HEK293 (cell line): Measurements from ENCODE around the gene PPARD.
A peak's percentile ranks its signal among the peaks of the same experiment; 100 is the strongest.

Experiments used
- CTCF ChIA-PET: fragments of 350-600 bp; formaldehyde crosslinking; extraction: SDS; loops from one replicate; lab custom pipeline; 2021; ENCODE audit warnings: antibody characterized with exemption; lab: Yijun Ruan, JAX
- POLR2A ChIA-PET: fragments of 300-600 bp; formaldehyde crosslinking; extraction: SDS; loops from one replicate; lab custom pipeline; 2020; ENCODE audit warnings: antibody characterized with exemption, inconsistent platforms; lab: Yijun Ruan, JAX
- H3K27ac ChIP-seq: fragments of 200-500 bp; sonication (Bioruptor generic); 2 replicates; pipeline ENCODE4 v1.5.1; 2014; ENCODE audit warnings: low read depth, low read length, control low read depth, inconsistent platforms; ENCODE audit errors: extremely low read depth
- H3K36me3 ChIP-seq, 2 experiments: fragments of 200-500 bp in 1 of 2; sonication (Bioruptor generic) in 1 of 2; 1 replicate in 1 of 2; 2 replicates in 1 of 2; pipeline ENCODE4 v1.5.1; 2014 to 2017; ENCODE audit warnings: inconsistent platforms in 2 of 2, low read length in 2 of 2; ENCODE audit not compliant: control insufficient read depth in 2 of 2, insufficient read depth in 1 of 2
- H3K4me1 ChIP-seq: fragments of 200-500 bp; sonication (Bioruptor generic); 2 replicates; pipeline ENCODE4 v1.5.1; 2014; ENCODE audit warnings: mild to moderate bottlenecking, low read length, inconsistent platforms; ENCODE audit not compliant: control insufficient read depth, insufficient read depth
- H3K4me3 ChIP-seq: 2 replicates; pipeline ENCODE4 v1.5.1; 2011; ENCODE audit warnings: low read depth, mild to moderate bottlenecking, control low read depth, low read length, moderate library complexity
- H3K9me3 ChIP-seq: fragments of 200-500 bp; sonication (Bioruptor generic); 2 replicates; pipeline ENCODE4 v1.5.1; 2014; ENCODE audit warnings: low read depth, low read length, inconsistent platforms; ENCODE audit not compliant: control insufficient read depth, insufficient read depth
- KLF8 ChIP-seq: fragments of 450-650 bp; formaldehyde crosslinking; IDR thresholded peaks from 2 replicates; pipeline ENCODE4 v1.5.1; 2016; ENCODE audit warnings: missing biosample characterization, missing genetic modification characterization
- SP3 ChIP-seq: fragments of 450-650 bp; formaldehyde crosslinking; IDR thresholded peaks from 2 replicates; pipeline ENCODE4 v1.5.1; 2016; ENCODE audit warnings: missing biosample characterization, missing genetic modification characterization
- ZFHX2 ChIP-seq: fragments of 450-650 bp; formaldehyde crosslinking; conservative IDR thresholded peaks from 2 replicates; pipeline ENCODE4 v1.5.1; 2016; ENCODE audit warnings: missing biosample characterization, missing genetic modification characterization
- ZFP3 ChIP-seq: fragments of 450-650 bp; formaldehyde crosslinking; IDR thresholded peaks from 2 replicates; pipeline ENCODE4 v1.5.1; 2016; ENCODE audit warnings: low read depth, missing biosample characterization, missing genetic modification characterization
- ZIC2 ChIP-seq: fragments of 450-650 bp; formaldehyde crosslinking; IDR thresholded peaks from 2 replicates; pipeline ENCODE4 v1.5.1; 2016; ENCODE audit warnings: missing biosample characterization, missing genetic modification characterization
- ZNF114 ChIP-seq: fragments of 450-650 bp; formaldehyde crosslinking; IDR thresholded peaks from 2 replicates; pipeline ENCODE4 v1.5.0; 2017; ENCODE audit warnings: missing biosample characterization, missing genetic modification characterization
- ZNF132 ChIP-seq: fragments of 450-650 bp; formaldehyde crosslinking; IDR thresholded peaks from 2 replicates; pipeline ENCODE4 v1.5.1; 2017; ENCODE audit warnings: missing biosample characterization, missing genetic modification characterization, borderline replicate concordance
- ZNF248 ChIP-seq: fragments of 450-650 bp; formaldehyde crosslinking; IDR thresholded peaks from 2 replicates; pipeline ENCODE4 v1.5.1; 2017; ENCODE audit warnings: missing biosample characterization, missing genetic modification characterization
- ZNF311 ChIP-seq: fragments of 450-650 bp; formaldehyde crosslinking; IDR thresholded peaks from 2 replicates; pipeline ENCODE4 v1.5.1; 2017; ENCODE audit warnings: missing biosample characterization, missing genetic modification characterization, borderline replicate concordance
- ZNF48 ChIP-seq: fragments of 450-650 bp; formaldehyde crosslinking; IDR thresholded peaks from 2 replicates; pipeline ENCODE4 v1.5.1; 2016; ENCODE audit warnings: missing biosample characterization, missing genetic modification characterization
- ZNF530 ChIP-seq: fragments of 450-650 bp; formaldehyde crosslinking; IDR thresholded peaks from 2 replicates; pipeline ENCODE4 v1.5.1; 2016; ENCODE audit warnings: low read depth, missing biosample characterization, missing genetic modification characterization
- ZNF548 ChIP-seq: fragments of 450-650 bp; formaldehyde crosslinking; IDR thresholded peaks from 2 replicates; pipeline ENCODE4 v1.5.1; 2016; ENCODE audit warnings: missing biosample characterization, missing genetic modification characterization
- ZNF658 ChIP-seq: fragments of 450-650 bp; formaldehyde crosslinking; IDR thresholded peaks from 2 replicates; pipeline ENCODE4; 2016; ENCODE audit warnings: missing biosample characterization, missing genetic modification characterization
- ZNF768 ChIP-seq: fragments of 450-650 bp; formaldehyde crosslinking; IDR thresholded peaks from 2 replicates; pipeline ENCODE4 v1.5.1; 2018; ENCODE audit warnings: missing biosample characterization, mild to moderate bottlenecking, missing genetic modification characterization
- ZSCAN30 ChIP-seq: fragments of 450-650 bp; IDR thresholded peaks from 2 replicates; pipeline ENCODE4 v1.5.1; 2018; ENCODE audit warnings: missing biosample characterization, mild to moderate bottlenecking, missing genetic modification characterization, moderate library complexity
- TF ChIP-seq, protein P1 (sequence below): fragments of 450-650 bp; formaldehyde crosslinking; IDR thresholded peaks from 2 replicates; pipeline ENCODE4 v1.5.1; 2016; ENCODE audit warnings: missing biosample characterization, missing genetic modification characterization
- TF ChIP-seq, protein P2 (sequence below): fragments of 450-650 bp; formaldehyde crosslinking; IDR thresholded peaks from 2 replicates; pipeline ENCODE4 v1.5.1; 2017; ENCODE audit warnings: missing biosample characterization, mild to moderate bottlenecking, missing genetic modification characterization, moderate library complexity
- TF ChIP-seq, protein P3 (sequence below): fragments of 450-650 bp; formaldehyde crosslinking; IDR thresholded peaks from 2 replicates; pipeline ENCODE4 v1.5.1; 2016; ENCODE audit warnings: missing biosample characterization, missing genetic modification characterization
- TF ChIP-seq, protein P4 (sequence below): fragments of 450-650 bp; formaldehyde crosslinking; IDR thresholded peaks from 2 replicates; pipeline ENCODE4 v1.5.1; 2016; ENCODE audit warnings: missing biosample characterization, missing genetic modification characterization
- TF ChIP-seq, protein P5 (sequence below): fragments of 450-650 bp; formaldehyde crosslinking; IDR thresholded peaks from 2 replicates; pipeline ENCODE4 v1.5.1; 2016; ENCODE audit warnings: missing biosample characterization, missing genetic modification characterization

The PPARD gene

DNA sequence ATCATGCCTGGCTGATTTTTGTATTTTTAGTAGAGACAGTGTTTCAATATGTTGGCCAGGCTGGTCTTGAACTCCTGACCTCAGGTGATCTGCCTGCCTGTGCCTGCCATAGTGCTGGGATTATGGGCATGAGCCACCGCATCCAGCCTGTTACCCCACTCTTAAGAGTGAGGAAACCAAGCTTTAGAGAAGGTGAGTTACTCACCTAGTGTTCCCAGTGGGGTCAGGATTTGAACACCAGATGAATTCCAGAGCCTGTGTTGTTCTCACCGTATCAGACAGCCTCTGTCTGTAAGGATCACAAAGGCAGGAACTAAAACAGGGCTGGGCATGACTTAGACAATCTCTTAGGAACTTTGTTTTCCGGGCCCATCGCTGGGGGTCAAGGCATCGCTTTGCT, 100.3 kb downstream of the PPARD start (continued):
- no peak for TF ChIP-seq ZNF311 (tag by site-specific recombination)
- TF ChIP-seq ZNF530, result no peak

DNA sequence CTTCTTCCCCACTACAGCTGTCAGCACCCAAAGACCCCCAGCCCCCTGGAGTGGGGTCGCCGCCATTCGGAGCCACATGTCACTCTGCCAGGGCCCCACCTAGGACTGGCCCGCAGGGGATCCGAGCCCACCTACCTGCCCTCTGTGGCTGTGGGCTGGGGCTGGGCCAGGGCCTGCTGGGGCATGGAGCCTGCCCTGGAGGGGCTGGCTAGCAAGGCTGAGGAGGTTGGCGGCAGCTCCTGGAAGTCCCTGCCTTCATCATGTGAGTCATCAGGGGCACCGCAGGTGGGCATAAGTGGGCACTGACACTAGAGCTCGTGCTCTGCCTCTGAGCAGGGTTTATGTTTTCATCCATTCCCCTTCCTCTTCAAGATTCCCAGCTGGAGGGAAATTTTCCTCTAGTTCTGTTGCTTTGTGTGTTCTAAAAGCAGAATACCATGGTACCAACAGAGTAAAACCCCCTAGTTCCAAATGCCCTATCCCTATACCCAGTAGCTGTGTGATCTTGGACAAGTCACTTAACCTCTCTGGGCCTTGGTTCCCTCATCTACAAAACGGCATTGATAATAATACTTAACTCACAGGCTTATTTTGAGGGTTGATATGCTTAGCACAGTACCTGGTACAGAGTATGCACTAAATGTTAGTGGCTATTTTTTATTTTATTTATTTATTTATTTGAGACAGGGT, 101.1 kb downstream of the PPARD start:
- H3K9me3 ChIP-seq, result no peaks in the 10 kb centered on the region

DNA sequence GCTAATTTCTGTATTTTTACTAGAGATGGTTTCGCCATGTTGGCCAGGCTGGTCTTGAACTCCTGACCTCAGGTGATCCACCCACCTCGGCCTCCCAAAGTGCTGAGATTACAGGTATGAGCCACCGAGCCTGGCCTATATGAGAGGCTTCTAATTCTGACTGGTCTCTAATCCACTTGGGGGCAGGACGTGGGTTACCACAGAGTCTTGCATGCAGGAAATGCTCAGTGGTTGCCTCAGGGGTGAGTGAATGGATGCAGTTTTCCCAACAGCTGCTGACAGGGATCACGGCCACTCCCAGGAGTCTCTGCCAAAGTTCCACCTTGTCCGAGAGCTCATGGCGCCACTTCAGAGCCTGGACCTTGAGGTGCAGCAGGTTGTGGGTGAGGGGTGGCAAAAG, 103.3 kb downstream of the PPARD start:
- CTCF ChIA-PET, result interaction anchor here (0.6 to 10.3 kb wide), 4 partner anchors 12 to 292 kb away, joined by 3 to 149 read pairs (median 4); partner anchors contain the start of gene PPARD
- TF ChIP-seq, protein P1, sequence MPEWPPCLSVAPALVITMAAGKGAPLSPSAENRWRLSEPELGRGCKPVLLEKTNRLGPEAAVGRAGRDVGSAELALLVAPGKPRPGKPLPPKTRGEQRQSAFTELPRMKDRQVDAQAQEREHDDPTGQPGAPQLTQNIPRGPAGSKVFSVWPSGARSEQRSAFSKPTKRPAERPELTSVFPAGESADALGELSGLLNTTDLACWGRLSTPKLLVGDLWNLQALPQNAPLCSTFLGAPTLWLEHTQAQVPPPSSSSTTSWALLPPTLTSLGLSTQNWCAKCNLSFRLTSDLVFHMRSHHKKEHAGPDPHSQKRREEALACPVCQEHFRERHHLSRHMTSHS (tag by site-specific recombination), result no peak
- TF ChIP-seq SP3 (tag by site-specific recombination) (no peak), KLF8 (tag by site-specific recombination) (no peak), ZSCAN30 (tag by site-specific recombination) (no peak), ZNF658 (no peak), ZNF248 (no peak)
- TF ChIP-seq, protein P2, sequence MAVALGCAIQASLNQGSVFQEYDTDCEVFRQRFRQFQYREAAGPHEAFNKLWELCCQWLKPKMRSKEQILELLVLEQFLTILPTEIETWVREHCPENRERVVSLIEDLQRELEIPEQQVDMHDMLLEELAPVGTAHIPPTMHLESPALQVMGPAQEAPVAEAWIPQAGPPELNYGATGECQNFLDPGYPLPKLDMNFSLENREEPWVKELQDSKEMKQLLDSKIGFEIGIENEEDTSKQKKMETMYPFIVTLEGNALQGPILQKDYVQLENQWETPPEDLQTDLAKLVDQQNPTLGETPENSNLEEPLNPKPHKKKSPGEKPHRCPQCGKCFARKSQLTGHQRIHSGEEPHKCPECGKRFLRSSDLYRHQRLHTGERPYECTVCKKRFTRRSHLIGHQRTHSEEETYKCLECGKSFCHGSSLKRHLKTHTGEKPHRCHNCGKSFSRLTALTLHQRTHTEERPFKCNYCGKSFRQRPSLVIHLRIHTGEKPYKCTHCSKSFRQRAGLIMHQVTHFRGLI, result no peak

More for the DNA sequence above, 101.1 kb downstream of the PPARD start:
- Histone ChIP-seq H3K4me3 (no peak overlapping the region), H3K27ac (no peak overlapping the region), H3K4me1 (no peaks in the 10 kb centered on the region), H3K36me3 (no peaks in the 10 kb centered on the region)
- ChIA-PET POLR2A (no interaction called here), CTCF (interaction anchor here (0.6 to 1.5 kb wide), 7 partner anchors 10 to 1367 kb away, joined by 3 to 4 read pairs (median 4); no protein-coding TSS in a partner anchor)
- no peak for TF ChIP-seq ZFHX2 (tag by site-specific recombination)
- TF ChIP-seq, protein P3, sequence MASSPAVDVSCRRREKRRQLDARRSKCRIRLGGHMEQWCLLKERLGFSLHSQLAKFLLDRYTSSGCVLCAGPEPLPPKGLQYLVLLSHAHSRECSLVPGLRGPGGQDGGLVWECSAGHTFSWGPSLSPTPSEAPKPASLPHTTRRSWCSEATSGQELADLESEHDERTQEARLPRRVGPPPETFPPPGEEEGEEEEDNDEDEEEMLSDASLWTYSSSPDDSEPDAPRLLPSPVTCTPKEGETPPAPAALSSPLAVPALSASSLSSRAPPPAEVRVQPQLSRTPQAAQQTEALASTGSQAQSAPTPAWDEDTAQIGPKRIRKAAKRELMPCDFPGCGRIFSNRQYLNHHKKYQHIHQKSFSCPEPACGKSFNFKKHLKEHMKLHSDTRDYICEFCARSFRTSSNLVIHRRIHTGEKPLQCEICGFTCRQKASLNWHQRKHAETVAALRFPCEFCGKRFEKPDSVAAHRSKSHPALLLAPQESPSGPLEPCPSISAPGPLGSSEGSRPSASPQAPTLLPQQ (tag by site-specific recombination), result peak; percentile 83
- TF ChIP-seq ZNF132, result no peak
- TF ChIP-seq ZNF768 (tag by site-specific recombination), result peak; percentile 86
- peak; percentile 79 for TF ChIP-seq ZIC2 (tag by site-specific recombination)
- TF ChIP-seq ZFP3 (tag by site-specific recombination), result no peak
- TF ChIP-seq ZNF48, result no peak
- TF ChIP-seq, protein P4, sequence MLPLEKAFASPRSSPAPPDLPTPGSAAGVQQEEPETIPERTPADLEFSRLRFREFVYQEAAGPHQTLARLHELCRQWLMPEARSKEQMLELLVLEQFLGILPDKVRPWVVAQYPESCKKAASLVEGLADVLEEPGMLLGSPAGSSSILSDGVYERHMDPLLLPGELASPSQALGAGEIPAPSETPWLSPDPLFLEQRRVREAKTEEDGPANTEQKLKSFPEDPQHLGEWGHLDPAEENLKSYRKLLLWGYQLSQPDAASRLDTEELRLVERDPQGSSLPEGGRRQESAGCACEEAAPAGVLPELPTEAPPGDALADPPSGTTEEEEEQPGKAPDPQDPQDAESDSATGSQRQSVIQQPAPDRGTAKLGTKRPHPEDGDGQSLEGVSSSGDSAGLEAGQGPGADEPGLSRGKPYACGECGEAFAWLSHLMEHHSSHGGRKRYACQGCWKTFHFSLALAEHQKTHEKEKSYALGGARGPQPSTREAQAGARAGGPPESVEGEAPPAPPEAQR (tag by site-specific recombination), result no peak
- TF ChIP-seq, protein P5, sequence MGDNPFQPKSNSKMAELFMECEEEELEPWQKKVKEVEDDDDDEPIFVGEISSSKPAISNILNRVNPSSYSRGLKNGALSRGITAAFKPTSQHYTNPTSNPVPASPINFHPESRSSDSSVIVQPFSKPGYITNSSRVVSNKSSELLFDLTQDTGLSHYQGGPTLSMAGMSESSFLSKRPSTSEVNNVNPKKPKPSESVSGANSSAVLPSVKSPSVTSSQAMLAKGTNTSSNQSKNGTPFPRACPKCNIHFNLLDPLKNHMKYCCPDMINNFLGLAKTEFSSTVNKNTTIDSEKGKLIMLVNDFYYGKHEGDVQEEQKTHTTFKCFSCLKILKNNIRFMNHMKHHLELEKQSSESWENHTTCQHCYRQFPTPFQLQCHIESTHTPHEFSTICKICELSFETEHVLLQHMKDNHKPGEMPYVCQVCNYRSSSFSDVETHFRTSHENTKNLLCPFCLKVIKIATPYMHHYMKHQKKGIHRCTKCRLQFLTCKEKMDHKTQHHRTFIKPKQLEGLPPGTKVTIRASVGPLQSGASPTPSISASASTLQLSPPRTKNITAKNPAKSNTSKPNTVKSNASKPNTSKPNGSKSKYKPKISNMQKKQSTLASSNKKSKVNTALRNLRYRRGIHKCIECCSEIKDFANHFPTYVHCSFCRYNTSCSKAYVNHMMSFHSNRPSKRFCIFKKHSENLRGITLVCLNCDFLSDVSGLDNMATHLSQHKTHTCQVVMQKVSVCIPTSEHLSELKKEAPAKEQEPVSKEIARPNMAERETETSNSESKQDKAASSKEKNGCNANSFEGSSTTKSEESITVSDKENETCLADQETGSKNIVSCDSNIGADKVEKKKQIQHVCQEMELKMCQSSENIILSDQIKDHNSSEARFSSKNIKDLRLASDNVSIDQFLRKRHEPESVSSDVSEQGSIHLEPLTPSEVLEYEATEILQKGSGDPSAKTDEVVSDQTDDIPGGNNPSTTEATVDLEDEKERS (tag by site-specific recombination), result no peak
- no peak for TF ChIP-seq ZNF114 (tag by site-specific recombination)
- no peak for TF ChIP-seq ZNF548 (tag by site-specific recombination)

More for the DNA sequence above, 103.3 kb downstream of the PPARD start:
- POLR2A ChIA-PET, result no interaction called here
- H3K27ac ChIP-seq, result no peak overlapping the region
- H3K9me3 ChIP-seq, result no peaks in the 10 kb centered on the region
- H3K4me1 ChIP-seq, result no peaks in the 10 kb centered on the region
- H3K36me3 ChIP-seq, result no peaks in the 10 kb centered on the region
- no peak overlapping the region for H3K4me3 ChIP-seq
